LNCAP (cell line): Measurements from ENCODE around the gene YY1.

Experiments
- CTCF ChIP-seq: fragments of 450-650 bp; IDR thresholded peaks from 2 replicates; pipeline ENCODE4 v1.5.1; 2017; ENCODE audit warnings: mild to moderate bottlenecking

YY1 gene

GRCh38 chr14:100297320-100298300 is 58.7 kb downstream of the YY1 start:
- no peak for TF ChIP-seq CTCF

GRCh38 chr14:100298551-100299237 is 59.8 kb downstream of the YY1 start:
- no peak for TF ChIP-seq CTCF

DNA sequence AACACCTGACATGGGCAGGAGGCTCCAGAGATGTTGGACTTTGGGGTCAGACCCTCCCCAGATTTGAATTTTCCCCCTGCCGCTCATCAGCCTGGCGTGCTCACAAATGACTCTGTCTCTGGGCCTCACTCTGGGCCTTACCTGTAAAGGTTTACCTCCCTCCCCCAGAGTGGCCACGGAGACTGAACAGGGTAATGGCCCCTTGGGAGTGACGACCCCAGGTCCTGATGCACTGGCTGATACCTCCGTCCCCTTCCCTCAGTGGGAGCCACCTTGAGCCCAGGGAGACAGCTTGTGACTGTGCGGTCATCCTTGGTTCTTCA is 60.3 kb downstream of the YY1 start:
- no peak for TF ChIP-seq CTCF

GRCh38 chr14:100302616-100303015 is 63.7 kb downstream of the YY1 start:
- TF ChIP-seq CTCF: no peak

GRCh38 chr14:100303179-100303578 is 64.2 kb downstream of the YY1 start:
- peak; percentile 56 for TF ChIP-seq CTCF

DNA sequence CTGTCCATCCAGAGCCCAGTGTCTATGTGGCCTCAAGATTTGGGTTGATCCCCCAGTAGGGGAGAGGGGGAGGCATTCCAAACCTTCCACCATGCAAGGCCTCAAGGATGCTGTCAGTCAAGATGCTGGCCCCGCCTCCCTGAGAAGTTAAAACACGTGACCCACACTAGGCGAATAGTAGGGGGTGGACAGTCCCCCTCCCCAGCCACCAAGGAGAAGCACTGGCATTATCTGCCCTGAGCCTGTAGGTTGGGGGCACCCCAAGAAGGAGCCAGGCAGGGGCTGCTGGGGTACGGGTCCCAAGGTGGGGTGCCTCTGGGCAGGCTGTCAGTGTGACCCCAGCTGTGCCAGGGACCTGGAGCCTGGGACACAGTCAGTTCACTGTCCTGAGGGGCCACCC is 65.0 kb downstream of the YY1 start:
- no peak for TF ChIP-seq CTCF

- no peak for TF ChIP-seq CTCF
These were observed 65.9 kb downstream of the YY1 start for GRCh38 chr14:100304825-100305323.
